Measurements from ENCODE around the gene TTC33.

TTC33 gene

DNA sequence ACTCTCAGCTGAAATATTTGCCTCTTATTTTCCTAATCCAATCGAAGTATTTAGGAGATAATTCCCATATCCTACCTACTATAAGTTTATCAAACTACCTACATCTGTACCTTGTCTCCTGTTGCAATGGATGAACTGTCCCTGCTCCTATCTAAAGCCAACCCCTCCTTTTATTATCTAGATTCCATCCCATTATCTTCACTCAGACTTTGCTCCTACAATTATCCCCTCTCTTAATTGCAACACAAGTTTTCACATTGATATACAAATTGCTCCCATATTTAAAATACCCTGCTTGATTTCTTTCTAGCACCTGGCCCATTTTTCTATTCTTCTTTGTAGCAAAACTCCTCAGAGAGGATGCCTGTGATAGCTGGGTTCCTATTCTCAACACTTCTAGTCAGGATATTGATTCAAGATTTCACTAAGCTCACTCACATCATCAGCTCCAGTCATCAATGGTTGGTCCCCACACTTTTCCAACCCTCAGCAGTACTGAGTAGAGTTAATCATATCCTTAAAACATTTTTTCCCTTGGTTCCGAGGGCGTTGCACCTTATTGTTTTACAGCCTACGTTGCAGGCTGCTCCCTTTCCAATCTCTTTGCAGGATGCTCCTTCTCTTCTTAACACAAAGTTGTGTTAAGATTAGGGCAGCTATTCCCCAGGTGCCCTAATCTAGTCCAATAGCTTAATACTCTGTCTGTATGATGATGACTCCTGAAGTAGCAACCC, 253.9 kb downstream of the TTC33 start:
- DNase-seq, result no peak

GRCh38 chr5:40499518-40500273, 256.1 kb downstream of the TTC33 start:
- no peak for DNase-seq

GRCh38 chr5:40499007-40499406, 256.8 kb downstream of the TTC33 start:
- DNase-seq, result no peak

- DNase-seq, result no peak
These were observed 258.2 kb downstream of the TTC33 start for GRCh38 chr5:40497573-40497972.

- no peak for DNase-seq
These were observed 260.5 kb downstream of the TTC33 start for GRCh38 chr5:40495237-40495635.

DNA sequence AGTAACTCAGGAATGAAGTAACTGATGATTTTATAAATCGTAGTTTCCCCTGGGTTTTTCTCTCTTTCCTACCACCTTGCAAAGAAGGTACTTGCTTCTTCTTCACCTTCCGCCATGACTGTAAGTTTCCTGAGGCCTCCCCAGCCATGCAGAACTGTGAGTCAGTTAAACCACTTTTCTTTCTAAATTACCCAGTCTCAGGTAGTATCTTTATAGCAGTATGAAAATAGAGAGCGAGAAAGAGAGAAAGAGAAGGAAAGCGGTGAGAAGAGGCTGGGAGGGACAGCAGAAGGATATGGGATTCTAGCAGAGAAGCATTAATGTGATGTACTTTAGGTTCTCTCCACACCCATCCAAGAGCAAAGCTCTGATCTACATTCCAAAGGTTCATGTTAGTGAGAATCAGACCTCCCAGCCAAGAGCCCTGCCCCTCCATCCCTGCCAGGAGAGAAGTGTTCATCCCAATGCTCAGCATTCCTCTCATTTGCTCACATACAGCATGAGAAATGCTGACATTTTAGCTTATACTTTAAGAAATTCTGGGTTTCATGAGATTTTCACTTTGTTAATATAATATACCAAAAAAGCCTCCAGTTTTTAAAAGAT, 261.0 kb downstream of the TTC33 start:
- DNase-seq, result no peak

GRCh38 chr5:40492056-40492455, 263.7 kb downstream of the TTC33 start:
- no peak for DNase-seq

DNA sequence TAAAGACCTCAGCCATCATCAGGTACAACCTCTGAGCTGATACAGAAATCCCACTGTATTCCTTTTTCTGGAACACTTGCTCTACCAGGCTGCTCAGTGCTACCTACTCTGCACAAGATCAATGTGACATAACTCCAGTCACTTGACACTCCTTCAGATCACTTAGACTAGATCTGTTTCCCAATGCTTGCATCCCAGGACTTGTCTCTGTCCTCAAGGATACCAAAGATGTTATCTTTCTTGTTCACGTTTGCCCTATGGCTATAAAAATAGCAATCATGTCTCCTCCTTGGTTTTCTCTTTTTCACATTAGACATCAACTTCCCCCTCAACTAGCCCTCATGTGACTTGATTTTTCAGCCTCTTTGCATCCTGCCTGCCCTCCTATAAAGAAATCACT, 264.1 kb downstream of the TTC33 start:
- no peak for DNase-seq

DNA sequence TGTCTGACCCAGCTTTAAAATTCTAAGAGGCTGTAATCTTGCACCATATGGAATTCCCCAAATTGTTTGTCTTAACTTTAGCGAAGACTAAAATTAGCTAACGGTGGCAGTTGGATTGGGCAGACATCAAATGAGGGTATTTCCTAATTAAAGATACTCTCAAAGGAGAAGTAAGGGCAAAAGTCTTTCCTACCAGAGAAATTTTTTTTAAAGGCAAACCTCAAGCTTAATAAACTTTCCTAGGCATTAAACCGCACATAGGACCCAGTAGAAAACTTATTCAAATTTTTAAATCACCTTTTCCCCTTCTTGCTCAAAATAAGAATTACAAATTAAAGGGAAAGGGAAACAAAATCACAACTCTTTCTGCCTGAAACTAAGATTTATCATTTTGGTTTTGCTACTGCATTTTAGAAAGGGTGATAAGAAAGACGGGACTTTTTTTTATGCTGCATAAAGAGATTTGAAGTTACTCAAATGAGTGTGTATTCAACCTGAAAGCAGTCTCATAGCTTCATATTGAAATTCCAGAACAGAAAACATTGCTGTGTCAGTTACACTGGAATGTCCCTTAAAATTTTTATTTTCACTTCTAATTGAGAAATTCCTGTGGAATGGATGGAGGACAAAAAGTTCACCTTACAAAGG, 265.2 kb downstream of the TTC33 start:
- DNase-seq, result no peak

DNA sequence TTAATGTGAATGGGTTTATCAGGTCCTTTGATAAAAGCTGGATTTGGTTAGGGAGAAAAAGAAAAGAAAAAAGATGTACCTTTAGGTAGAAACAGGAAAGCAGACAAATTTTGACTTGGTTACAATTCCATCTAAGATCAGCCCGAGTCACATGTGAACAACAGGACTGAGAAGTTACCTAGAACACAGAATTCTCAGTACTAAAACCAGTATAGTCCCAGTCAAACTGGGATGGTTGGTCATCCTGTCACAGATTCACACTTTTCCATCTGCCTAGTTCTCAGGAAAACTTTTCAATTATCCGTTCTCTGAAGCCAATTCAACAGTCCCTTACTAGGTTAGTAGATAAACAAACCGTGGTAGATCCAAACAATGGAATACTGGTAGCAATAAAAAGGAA, 266.3 kb downstream of the TTC33 start:
- DNase-seq, result no peak

- DNase-seq, result no peak
These were observed 269.1 kb downstream of the TTC33 start for GRCh38 chr5:40486437-40487275.

DNA sequence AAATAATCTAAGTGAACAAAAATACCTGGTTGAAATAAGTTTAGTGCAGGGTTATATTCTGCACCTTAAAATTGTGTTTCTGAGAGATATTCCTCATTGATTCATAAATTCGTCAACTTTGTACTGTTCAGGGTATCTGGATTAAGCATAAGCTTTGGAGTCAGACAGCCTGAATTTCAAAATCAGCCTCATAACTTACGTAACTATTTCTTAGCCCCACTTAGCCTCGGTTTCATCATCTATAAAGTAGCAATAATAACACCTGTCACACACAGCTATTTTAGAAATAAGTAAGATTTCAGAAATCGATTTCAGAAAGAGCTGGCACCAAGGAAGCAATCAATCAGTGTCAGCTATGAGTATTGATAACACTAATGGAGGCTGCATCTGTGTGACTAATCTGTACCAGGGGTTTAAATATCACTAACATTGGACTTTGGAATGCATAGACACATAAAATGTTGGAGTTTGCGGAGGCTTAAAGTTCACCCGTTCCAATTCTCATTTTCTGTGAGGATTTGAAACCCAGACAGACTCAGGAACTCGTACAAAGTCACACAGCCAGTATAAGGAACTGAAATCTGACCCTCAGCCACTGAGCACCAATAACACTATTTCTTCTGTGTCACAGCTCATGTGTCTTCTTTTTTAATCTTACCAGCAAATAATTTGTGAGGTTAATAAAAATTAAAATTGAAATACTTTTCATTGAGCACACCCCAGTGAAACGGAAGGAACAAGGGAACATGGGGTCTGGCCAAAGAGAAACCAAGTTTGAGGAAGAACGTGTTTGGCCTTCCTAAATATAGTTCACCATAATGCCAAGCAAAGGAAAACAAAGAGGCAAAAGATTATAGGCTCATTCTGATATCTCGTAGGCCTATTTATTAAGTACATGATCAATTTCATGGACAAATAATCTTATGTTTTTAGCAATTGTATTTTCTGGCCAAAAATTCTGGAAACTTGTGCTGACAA, 270.5 kb downstream of the TTC33 start:
- no peak for DNase-seq

DNA sequence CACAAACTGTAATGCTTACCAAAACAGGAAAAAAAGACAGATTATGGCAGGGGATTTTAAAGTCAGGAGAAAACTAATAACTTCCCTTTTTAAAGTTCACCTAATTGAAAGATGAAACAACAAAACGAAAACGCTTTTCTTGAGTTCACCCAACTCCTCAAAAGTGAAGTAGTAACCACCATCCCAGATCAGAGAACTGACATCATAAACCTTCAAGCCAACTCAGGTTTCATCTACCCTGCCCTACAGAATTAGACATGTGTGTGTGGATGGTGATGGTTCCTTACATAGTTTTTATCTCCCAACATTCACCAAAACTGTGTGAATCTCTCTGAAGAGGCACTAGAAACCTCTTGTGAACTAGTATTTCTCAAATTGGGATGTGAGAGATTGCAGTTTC, 271.3 kb downstream of the TTC33 start:
- no peak for DNase-seq

DNA sequence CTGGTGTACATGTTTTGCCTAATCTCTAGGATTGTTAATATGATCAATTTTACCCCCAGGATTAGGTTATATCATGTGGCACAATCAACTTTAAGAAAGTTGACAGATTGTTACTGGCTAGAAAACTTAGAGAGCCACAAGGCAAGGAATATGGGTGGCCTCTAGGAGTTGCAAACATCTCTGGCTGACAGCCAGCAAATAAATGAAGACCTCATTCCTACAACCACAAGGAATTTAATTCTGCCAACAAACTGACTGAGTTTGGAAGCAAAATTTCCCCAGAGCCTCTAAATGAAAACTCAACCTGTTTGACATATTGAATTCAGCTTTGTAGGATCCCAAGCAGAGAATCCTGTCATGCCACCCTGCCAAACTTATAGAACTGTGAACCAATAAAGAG, 272.4 kb downstream of the TTC33 start:
- no peak for DNase-seq

GRCh38 chr5:40481241-40481640, 274.5 kb downstream of the TTC33 start:
- DNase-seq, result no peak

- no peak for DNase-seq
These were observed 275.4 kb downstream of the TTC33 start for GRCh38 chr5:40480392-40480791.

GRCh38 chr5:40479939-40480338, 275.8 kb downstream of the TTC33 start:
- DNase-seq, result no peak

DNA sequence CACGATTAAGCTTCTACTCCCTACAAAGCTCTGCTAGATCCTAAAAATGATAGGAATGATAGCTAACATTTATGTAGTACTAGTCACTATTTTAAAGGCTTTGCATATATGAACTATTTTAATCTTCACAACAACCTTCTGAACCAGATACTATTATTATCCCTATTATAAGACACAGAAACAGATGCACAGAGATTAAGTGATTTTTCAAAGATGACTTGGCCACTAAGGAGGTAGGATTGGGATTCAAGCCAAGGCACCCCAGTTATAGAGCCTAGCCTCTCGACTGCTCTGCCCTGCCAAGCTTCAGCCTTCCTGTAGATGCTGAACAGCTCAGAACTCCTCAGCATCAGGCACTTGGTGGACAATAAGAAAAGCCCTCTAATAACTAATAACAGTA, 277.0 kb downstream of the TTC33 start:
- no peak for DNase-seq

DNA sequence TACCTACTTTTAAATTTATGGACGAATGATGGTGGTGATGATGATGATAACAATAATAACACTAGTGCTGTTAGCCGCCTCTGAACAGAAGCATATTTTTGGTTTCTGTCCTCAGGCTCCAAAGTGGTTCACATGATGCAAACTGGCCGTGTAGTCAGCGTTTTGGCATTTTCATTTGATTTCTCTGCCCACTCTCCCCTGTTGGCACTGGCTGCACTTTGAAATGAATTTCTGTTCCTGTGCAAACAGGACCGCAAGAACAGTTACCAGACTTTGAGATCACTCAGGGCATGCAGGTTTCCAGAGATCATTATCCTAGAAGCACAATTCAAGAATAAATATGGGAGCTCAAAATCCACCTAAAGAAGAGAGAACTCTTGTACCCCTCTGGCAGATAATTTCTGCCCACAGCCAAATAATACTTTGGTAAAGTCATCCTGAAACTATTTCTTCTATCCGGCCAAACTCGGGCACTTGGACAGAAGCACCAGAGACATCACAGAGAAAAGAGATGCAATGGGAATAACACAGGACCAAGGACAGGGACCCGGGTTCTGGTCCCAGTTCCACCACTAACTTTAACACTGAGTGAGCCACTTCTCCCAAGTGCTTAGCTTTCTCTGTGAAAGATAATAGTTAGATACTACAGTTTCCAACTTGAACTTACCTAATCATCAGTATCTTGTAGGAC, 277.8 kb downstream of the TTC33 start:
- no peak for DNase-seq

DNA sequence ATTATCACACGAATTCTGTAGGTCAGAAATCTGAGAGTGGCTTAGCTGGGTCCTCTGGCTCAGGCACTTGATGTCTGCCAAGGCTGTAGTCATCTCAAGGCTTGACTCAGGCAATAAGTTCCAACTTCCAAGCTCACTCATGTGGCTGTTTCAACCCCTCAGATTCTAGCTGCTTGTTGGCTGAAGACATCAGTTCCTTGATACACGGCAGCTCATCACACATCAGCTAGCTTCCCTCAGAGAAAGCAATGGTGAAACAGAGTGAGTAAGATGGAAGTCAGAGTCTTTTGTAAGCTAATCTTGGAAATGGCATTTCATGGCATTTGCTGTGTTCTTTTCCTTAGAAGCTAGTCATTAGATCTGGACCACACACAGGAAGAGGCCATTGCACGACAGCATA, 280.2 kb downstream of the TTC33 start:
- DNase-seq, result no peak

DNA sequence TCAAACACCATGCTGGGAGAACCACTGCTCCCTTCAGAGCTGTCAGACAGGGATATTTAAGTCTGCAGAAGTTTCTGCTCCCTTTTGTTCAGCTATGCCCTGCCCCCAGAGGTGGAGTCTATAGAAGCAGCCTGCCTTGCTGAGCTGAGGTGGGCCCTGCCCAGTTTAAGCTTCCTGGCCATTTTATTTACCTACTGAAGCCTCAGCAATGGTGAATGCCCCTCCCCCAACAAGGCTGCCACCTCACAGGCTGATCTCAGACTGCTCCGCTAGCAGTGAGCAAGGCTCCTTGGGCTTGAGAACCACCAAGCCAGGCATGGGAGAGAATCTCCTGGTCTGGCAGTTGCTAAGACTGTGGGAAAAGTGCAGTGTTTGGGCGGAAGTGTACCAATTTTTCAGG, 281.5 kb downstream of the TTC33 start:
- DNase-seq, result no peak

All from NCI-H187 (cell line).